Ureter (tissue), 1 donor: Measurements from ENCODE around the gene PEPD. TPM values are rescaled to one million over a fixed set of nuclear protein-coding genes. Genes with fewer than 3 reads are reported as not detected.

Experiments used
- DNase-seq: peaks from one replicate; pipeline ENCODE4 v3.0.0-alpha.2; 2020; ENCODE audit warnings: low spot score
- total RNA-seq: library from RNA; stranded (reverse); gene quantifications from one replicate; pipeline ENCODE4 v1.2.4, GENCODE V29; 2023
- donor health status: DM: yes; HTN: yes; CAD: no.

PEPD gene
- total RNA-seq, 1 donor from 2014 or later, result 86.6 TPM

GRCh38 chr19:33472691-33473652 is 48.6 kb downstream of the PEPD start:
- no peak for DNase-seq

GRCh38 chr19:33472226-33472625 is 49.4 kb downstream of the PEPD start:
- no peak for DNase-seq

- no peak for DNase-seq
Measured at GRCh38 chr19:33471111-33471996, 50.2 kb downstream of the PEPD start.

GRCh38 chr19:33470686-33471085 is 50.9 kb downstream of the PEPD start:
- DNase-seq, result no peak

GRCh38 chr19:33470040-33470330 is 51.6 kb downstream of the PEPD start:
- DNase-seq, result no peak

- DNase-seq, result no peak
Measured at GRCh38 chr19:33469171-33470039, 52.2 kb downstream of the PEPD start.

GRCh38 chr19:33468361-33469170 is 53.0 kb downstream of the PEPD start:
- no peak for DNase-seq

GRCh38 chr19:33467851-33468250 is 53.7 kb downstream of the PEPD start:
- no peak for DNase-seq

- no peak for DNase-seq
Measured at GRCh38 chr19:33465834-33466233, 55.8 kb downstream of the PEPD start.

- no peak for DNase-seq
Measured at GRCh38 chr19:33465371-33465770, 56.2 kb downstream of the PEPD start.

- DNase-seq, result no peak
Measured at GRCh38 chr19:33464733-33465115, 56.9 kb downstream of the PEPD start.

- DNase-seq, result no peak
Measured at GRCh38 chr19:33464010-33464732, 57.4 kb downstream of the PEPD start.

- no peak for DNase-seq
Measured at GRCh38 chr19:33463199-33463598, 58.4 kb downstream of the PEPD start.

GRCh38 chr19:33462112-33462791 is 59.3 kb downstream of the PEPD start:
- no peak for DNase-seq

GRCh38 chr19:33461256-33462111 is 60.1 kb downstream of the PEPD start:
- no peak for DNase-seq

- no peak for DNase-seq
Measured at GRCh38 chr19:33460221-33460908, 61.2 kb downstream of the PEPD start.

GRCh38 chr19:33459222-33460090 is 62.1 kb downstream of the PEPD start:
- no peak for DNase-seq
